Stimulated activated CD8-positive, alpha-beta memory T cell treated with anti-CD3 and anti-CD28 coated beads, Interleukin-12 subunit alpha, Interleukin-12 subunit beta, amount 100 ng/mL, for 4 hours (primary cell): ENCODE results near the gene STARD4.

Experiments
- DNase-seq: peaks from one replicate; pipeline ENCODE4 v3.0.0-alpha.2; 2020; ENCODE audit warnings: low read depth

Gene STARD4

GRCh38 chr5:111520908-111521307 lies 8.6 kb upstream of the STARD4 start:
- DNase-seq: no peak

GRCh38 chr5:111518777-111519176 lies 6.4 kb upstream of the STARD4 start:
- no peak for DNase-seq

GRCh38 chr5:111517853-111518501 lies 5.6 kb upstream of the STARD4 start:
- no peak for DNase-seq

- DNase-seq: no peak
Measured at GRCh38 chr5:111514087-111514486, 1.8 kb upstream of the STARD4 start.

- DNase-seq: peak; percentile 58
Measured at GRCh38 chr5:111513131-111513520, 791 bp upstream of the STARD4 start.

GRCh38 chr5:111511831-111512374 lies 432 bp downstream of the STARD4 start:
- no peak for DNase-seq

GRCh38 chr5:111511174-111511830 lies 1.0 kb downstream of the STARD4 start:
- no peak for DNase-seq

GRCh38 chr5:111509119-111509518 lies 3.2 kb downstream of the STARD4 start:
- DNase-seq: no peak

GRCh38 chr5:111507276-111507675 lies 5.1 kb downstream of the STARD4 start:
- DNase-seq: no peak

GRCh38 chr5:111505096-111505495 lies 7.2 kb downstream of the STARD4 start:
- DNase-seq: no peak

- DNase-seq: no peak
Measured at GRCh38 chr5:111502956-111503355, 9.4 kb downstream of the STARD4 start.

- no peak for DNase-seq
Measured at GRCh38 chr5:111498346-111498745, 14.0 kb downstream of the STARD4 start.

- no peak for DNase-seq
Measured at GRCh38 chr5:111495159-111495558, 17.2 kb downstream of the STARD4 start.

GRCh38 chr5:111494355-111494999 lies 17.9 kb downstream of the STARD4 start:
- DNase-seq: no peak

- no peak for DNase-seq
Measured at GRCh38 chr5:111493031-111493430, 19.3 kb downstream of the STARD4 start.

- no peak for DNase-seq
Measured at GRCh38 chr5:111488353-111488752, 24.0 kb downstream of the STARD4 start.

GRCh38 chr5:111486926-111487325 lies 25.4 kb downstream of the STARD4 start:
- no peak for DNase-seq

- no peak for DNase-seq
Measured at GRCh38 chr5:111486055-111486454, 26.3 kb downstream of the STARD4 start.

- no peak for DNase-seq
Measured at GRCh38 chr5:111480346-111480745, 32.0 kb downstream of the STARD4 start.

- DNase-seq: no peak
Measured at GRCh38 chr5:111478898-111479297, 33.4 kb downstream of the STARD4 start.

GRCh38 chr5:111478266-111478665 lies 34.1 kb downstream of the STARD4 start:
- DNase-seq: no peak

GRCh38 chr5:111472579-111472978 lies 39.8 kb downstream of the STARD4 start:
- DNase-seq: no peak

- no peak for DNase-seq
Measured at GRCh38 chr5:111472096-111472495, 40.2 kb downstream of the STARD4 start.
